Adrenal gland (tissue), 12 donors: ENCODE measurements around the gene AP4M1. TPM values are rescaled to one million over a fixed set of nuclear protein-coding genes. Genes with fewer than 3 reads are reported as not detected.
"Not testable (repeated sequence)": the region's sequence is repeated elsewhere in the genome, so short reads cannot be mapped to it uniquely, and the experiment has no call there.

Source experiments
- DNase-seq, 7 donors: peaks; one replicate each; pipeline ENCODE4 v3.0.0-alpha.2; 2019 to 2020
- H3K27ac ChIP-seq, 5 donors: fragments of 200-600 bp; sonication (generic) in 4 of 5; 1 replicate in 3 of 5; 2 replicates in 2 of 5; pipeline versions ENCODE4 v1.5.1 to v1.8.0; 2016 to 2020; ENCODE audit warnings: mild to moderate bottlenecking in 1 of 5
- H3K27me3 ChIP-seq: fragments of 200-600 bp; 2 replicates; pipeline ENCODE4 v1.8.0; 2021
- H3K36me3 ChIP-seq, 2 donors: fragments of 200-600 bp; replicated peaks in 1 of 2; 1 replicate in 1 of 2; 2 replicates in 1 of 2; pipeline versions ENCODE4 v1.5.1 to v1.8.0; 2018 to 2022
- H3K4me1 ChIP-seq, 2 donors: fragments of 200-600 bp; replicated peaks in 1 of 2; 1 replicate in 1 of 2; 2 replicates in 1 of 2; pipeline versions ENCODE4 v1.5.1 to v1.8.0; 2018 to 2021
- H3K4me3 ChIP-seq, 4 donors: fragments of 200-600 bp; sonication (generic) in 3 of 4; one replicate each; pipeline ENCODE4 v1.5.1; 2016 to 2018
- H3K9me3 ChIP-seq, 3 donors: fragments of 200-600 bp; sonication (generic) in 1 of 3; replicated peaks in 1 of 3; 1 replicate in 2 of 3; 2 replicates in 1 of 3; pipeline versions ENCODE4 v1.5.1 to v1.8.0; 2016 to 2021
- CTCF ChIP-seq, 6 experiments: fragments of 450-650 bp in 4 of 6; fragments of 200-600 bp in 2 of 6; sonication (generic) in 1 of 6; IDR thresholded peaks; 1 replicate in 5 of 6; 2 replicates in 1 of 6; pipeline versions ENCODE4 v1.5.1 to v1.8.0; 2016 to 2021; ENCODE audit warnings: antibody characterized with exemption in 6 of 6, mild to moderate bottlenecking in 2 of 6, moderate library complexity in 1 of 6
- POLR2A ChIP-seq, 2 donors: fragments of 450-650 bp; IDR thresholded peaks; one replicate each; pipeline ENCODE4 v1.6.1; 2017; ENCODE audit warnings: antibody characterized with exemption in 2 of 2, mild to moderate bottlenecking in 2 of 2, moderate library complexity in 1 of 2
- WGBS, 4 donors: extraction: QIAGEN DNeasy Blood & Tissue Kit in 2 of 4; methylation state at CpG; one replicate each; pipeline versions ENCODE4 v1.1.5 to v1.1.7; 2013 to 2017; 5-methylcytosine and 5-hydroxymethylcytosine counted together
- intact Hi-C, 2 donors: fragments of 100-400 bp; cut with DNase I; formaldehyde crosslinking; loops; one replicate each; pipeline versions ENCODE4 v1.14.1 to v1.15.0; 2022 to 2023
- polyA plus RNA-seq, 3 donors: library from polyadenylated mRNA; stranded (reverse); fragments of 200-250 nt in 2 of 3; fragments of 350-450 nt in 1 of 3; fragmentation: Illumina TruSeq in 1 of 3; extraction: RNeasy Lipid Tissue Mini Kit (QIAGEN cat#74804) in 1 of 3; gene quantifications; one replicate each; pipeline ENCODE4 v1.2.3, GENCODE V29; 2013 to 2014
- total RNA-seq, 9 donors: library from RNA; depleted of rRNA in 4 of 9; stranded (reverse); fragments of >200 nt in 4 of 9; fragments of 120-200 nt in 1 of 9; fragmentation: NEBNext Ultra II Directional in 1 of 9; extraction: Animal tissue kit (Norgen Biotek cat#: 25700) in 1 of 9; gene quantifications; one replicate each; pipeline versions ENCODE4 v1.1.0 to v1.2.4, GENCODE V29; 2013 to 2023
- donor health status: healthy with polysubstance abuse.
- donor health status: Bipolar disorder and iron deficiency.
- donor health status: DM: yes; HTN: yes; CAD: no.
- donor health status: DM: no; HTN: no; CAD: no.
- donor health status: DM: no; HTN: no; CAD: no.
- donor health status: DM: yes; HTN: yes; CAD: no.

The AP4M1 gene
- total and polyA plus RNA-seq, 12 donors = 9.6 to 30.1 (median 16.5) TPM

GRCh38 chr7:100128637-100128963 lies 27.2 kb downstream of the AP4M1 start:
- Histone ChIP-seq H3K4me1 (peaks cover 14 to 26% of the 10 kb centered on the region in 2 donors), H3K27ac (no peak overlapping the region), H3K9me3 (no peaks in the 10 kb centered on the region), H3K36me3 (no peaks in the 10 kb centered on the region), H3K27me3 (no peaks in the 10 kb centered on the region), H3K4me3 (no peak overlapping the region)
- TF ChIP-seq CTCF (IDR thresholded peaks at IDR 0.05) (no peak), POLR2A (IDR thresholded peaks at IDR 0.05) (no peak)
- intact Hi-C loops = no loop called here
- WGBS, 4 donors = 40 to 71% (median 63%) methylated on average over 1 of the region's 1 CpG
- no peak for DNase-seq

DNA sequence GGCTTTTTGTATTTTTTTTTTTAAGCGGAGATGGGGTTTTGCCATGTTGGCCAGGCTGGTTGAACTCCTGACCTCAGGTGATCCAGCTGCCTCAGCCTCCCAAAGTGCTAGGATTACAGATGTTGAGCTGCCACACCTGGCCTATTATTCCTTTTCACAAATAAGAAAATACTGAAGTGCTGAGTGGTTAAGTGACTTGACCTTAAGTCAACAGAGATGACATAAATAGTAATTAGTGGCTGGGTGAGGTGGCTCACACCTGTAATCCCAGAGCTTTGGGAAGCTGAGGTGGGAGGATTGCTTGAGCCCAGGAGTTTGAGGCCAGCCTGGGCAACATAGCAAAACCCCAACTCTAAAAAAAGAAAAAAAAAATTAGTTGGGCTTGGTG lies 28.8 kb downstream of the AP4M1 start:
- not testable (repeated sequence) for H3K27ac ChIP-seq, H3K4me3 ChIP-seq, H3K27me3 ChIP-seq, DNase-seq, H3K36me3 ChIP-seq, H3K9me3 ChIP-seq
- H3K4me1 ChIP-seq = peaks cover 14 to 25% of the 10 kb centered on the region in 2 donors
- WGBS, 4 donors = 88 to 100% (median 95%) methylated on average over 1 of the region's 1 CpG
- intact Hi-C loops = loop anchor here (5.0 kb wide), 2 partner anchors 77 to 87 kb away; partner anchors contain the start of gene PVRIG (in 1 of the 2)

DNA sequence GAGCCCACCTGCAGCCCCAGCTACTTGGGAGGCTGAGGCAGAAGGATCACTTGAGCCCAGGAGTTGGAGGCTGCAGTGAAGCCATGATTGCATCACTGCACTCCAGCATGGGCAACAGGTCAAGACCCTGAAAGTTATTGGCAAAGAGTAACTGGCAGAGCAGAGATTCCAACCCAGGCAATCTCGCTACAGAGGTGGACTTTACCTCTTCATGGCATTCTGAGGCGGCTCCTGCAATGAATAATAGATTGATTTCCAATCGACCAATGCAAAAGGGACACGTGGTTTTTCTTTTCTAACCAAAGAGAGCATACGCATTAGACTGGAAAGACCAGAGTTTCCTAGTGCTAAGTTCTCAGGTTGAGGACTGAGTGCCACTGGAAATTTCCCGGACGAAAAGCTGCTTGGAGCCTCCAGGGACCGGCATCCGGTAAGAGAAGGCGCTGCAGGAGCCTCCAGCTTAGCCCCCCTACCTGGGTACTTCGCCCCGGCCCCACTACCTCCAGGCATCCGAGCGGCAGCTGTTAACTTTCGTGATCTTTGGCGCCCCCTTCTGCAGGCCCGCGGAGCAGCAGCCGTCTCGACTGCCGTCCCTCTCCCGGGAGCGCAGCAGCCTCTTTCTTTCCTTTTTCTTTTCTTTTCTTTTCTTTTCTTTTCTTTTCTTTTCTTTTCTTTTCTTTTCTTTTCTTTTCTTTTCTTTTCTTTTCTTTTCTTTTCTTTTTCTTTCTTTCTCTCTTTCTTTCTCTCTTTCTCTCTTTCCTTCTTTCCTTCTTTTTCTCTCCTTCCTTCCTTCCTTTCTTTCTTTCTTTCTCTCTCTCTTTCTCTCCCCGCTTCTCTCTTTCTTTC lies 29.4 kb downstream of the AP4M1 start:
- Histone ChIP-seq H3K36me3 (no peaks in the 10 kb centered on the region), H3K4me3 (no peak overlapping the region), H3K27me3 (no peaks in the 10 kb centered on the region), H3K9me3 (no peaks in the 10 kb centered on the region), H3K27ac (no peak overlapping the region), H3K4me1 (peaks cover 11 to 19% of the 10 kb centered on the region in 2 donors)
- DNase-seq = peak; percentile 71 to 91 (median 83)
- intact Hi-C loops = loop anchor here (5.0 kb wide), 2 partner anchors 76 to 86 kb away; partner anchors contain the start of gene PVRIG (in 1 of the 2)
- TF ChIP-seq POLR2A (IDR thresholded peaks at IDR 0.05) (peak in 1 of 2 donors; percentile 8), CTCF (IDR thresholded peaks at IDR 0.05) (peak; percentile 75 to 92 (median 85))
- WGBS, 4 donors = 6 to 11% (median 9%) methylated on average over 22 to 24 of the region's 24 CpGs

DNA sequence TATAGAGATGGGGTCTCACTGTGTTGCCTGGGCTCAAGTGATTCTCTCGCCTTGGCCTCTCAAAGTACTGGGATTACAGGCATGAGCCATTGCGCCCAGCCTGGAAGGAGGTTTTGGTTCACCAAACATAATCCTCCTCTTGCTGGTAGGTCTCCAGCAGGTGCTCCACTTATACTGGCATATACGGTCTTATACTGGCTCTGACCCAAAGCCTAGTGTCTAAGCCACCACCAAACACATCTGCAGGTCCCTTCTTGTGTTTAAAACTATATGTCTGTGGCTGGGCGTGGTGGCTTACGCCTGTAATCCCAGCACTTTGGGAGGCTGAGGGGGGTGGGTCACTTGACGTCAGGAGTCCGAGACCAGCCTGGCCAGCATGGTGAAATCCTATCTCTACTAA lies 30.7 kb downstream of the AP4M1 start:
- Histone ChIP-seq H3K27ac (no peak overlapping the region), H3K4me3 (no peak overlapping the region), H3K4me1 (peaks cover 8 to 13% of the 10 kb centered on the region in 2 donors), H3K9me3 (no peaks in the 10 kb centered on the region), H3K27me3 (no peaks in the 10 kb centered on the region), H3K36me3 (no peaks in the 10 kb centered on the region)
- 57 to 77% (median 68%) methylated on average over 7 of the region's 7 CpGs for WGBS, 4 donors
- intact Hi-C loops = loop anchor here (5.0 kb wide), 2 partner anchors 75 to 85 kb away; partner anchors contain the start of gene PVRIG (in 1 of the 2)
- DNase-seq = no peak
- TF ChIP-seq CTCF (IDR thresholded peaks at IDR 0.05) (no peak), POLR2A (IDR thresholded peaks at IDR 0.05) (no peak)
